Activated T-cell treated with anti-CD3 and anti-CD28 coated beads for 4 hours (primary cell): ENCODE measurements around the gene PIK3R5.
"Not testable (repeated sequence)": the region's sequence is repeated elsewhere in the genome, so short reads cannot be mapped to it uniquely, and the experiment has no call there.

Experiments
- DNase-seq: peaks from one replicate; pipeline ENCODE4 v3.0.0-alpha.2; 2020

The PIK3R5 gene

DNA sequence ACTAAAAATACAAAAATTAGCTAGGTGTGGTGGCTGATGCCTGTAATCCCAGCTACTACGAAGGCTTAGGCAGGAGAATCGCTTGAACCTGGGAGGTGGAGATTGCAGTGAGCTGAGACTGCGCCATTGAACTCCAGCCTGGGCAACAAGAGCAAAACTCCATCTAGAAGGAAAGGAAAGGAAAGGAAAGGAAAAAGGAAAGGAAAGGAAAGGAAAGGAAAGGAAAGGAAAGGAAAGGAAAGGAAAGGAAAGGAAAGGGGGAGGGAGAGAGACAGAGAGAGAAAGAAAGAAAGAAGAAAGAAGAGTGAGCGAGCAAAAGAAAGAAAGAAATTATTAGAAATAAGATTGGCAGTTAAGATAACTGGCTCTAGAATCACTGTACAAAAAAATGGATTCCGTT lies 18.7 kb upstream of the PIK3R5 start:
- DNase-seq, result not testable (repeated sequence)

DNA sequence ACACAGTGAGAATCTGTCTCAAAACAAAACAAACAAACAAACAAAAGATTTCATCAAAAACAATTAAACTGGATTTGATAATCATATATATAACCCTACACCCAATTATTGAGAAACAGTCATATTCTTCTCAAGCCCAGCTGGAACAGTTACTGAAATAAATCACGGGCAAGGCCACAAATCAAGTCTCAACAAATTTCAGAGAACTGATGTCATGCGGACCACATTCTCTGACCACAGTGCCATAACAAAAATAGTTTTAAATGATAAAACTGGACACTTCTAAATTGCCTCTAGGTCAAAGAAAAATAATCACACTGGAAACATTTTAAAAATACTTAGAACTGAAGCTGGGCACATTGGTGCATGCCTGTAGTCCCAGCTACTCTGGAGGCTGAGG lies 15.9 kb upstream of the PIK3R5 start:
- DNase-seq, result no peak

DNA sequence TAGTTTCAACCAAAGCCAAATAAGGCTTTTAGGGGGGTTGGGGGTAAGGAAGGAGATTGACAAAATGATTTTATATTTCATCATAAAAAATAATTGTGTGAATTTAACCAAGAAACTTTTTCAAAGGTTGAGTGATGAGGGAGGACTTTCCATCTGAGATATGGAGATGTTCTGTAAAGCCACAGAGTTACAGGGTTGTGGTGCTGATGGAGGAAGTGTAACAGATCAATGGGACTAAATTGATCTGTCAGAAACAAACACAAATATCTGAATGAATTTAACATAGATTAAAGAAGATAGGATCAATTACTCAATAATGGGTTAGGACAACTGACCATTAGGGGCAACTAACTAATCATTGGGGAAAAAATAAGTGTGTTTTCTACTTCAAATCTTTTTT lies 14.2 kb upstream of the PIK3R5 start:
- DNase-seq, result no peak

DNA sequence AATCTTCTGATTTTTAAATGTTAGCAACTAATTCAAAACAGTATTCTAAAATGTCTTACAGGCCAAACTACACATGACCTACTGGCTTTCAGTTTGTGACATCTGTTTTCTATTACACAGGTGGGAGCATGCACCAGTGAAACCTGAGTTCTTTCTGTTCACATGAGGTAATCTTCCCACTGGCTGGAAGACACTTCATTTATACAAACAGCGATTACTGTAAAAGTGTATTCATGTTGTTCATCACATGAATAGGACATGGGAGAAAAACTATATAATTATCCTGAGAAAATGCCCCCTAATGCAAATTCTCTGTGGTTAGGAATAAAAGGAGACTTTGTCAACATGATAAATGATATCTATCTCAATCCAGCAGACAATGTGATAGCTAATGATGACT lies 11.1 kb upstream of the PIK3R5 start:
- DNase-seq, result no peak

DNA sequence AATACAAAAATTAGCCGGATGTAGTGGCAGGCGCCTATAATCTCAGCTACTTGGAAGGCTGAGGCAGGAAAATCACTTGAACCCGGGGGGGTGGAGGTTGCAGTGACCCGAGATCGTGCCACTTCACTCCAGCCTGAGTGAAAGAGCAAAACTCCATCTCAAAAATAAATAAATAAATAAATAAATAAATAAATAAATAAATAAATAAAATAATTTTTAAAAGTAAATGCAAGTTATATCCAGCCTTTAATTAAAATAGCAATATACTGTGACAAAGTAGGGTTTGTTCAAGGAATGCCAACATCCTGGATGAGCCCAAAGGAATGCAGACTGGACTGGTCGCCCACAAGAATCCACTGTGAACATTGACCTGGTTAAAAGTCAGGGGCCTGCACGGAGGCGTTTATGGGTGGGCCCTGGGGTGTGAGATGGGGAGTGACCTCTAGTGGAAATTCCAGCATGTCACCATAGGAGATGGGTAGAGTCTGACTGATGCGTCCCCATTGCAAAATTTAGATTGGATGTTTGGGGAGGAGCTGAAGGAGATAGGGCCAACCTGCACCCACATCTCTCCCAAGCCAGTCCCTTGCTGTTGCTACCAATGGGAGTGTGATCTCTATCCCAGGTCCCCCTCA lies 9.7 kb upstream of the PIK3R5 start:
- no peak for DNase-seq

DNA sequence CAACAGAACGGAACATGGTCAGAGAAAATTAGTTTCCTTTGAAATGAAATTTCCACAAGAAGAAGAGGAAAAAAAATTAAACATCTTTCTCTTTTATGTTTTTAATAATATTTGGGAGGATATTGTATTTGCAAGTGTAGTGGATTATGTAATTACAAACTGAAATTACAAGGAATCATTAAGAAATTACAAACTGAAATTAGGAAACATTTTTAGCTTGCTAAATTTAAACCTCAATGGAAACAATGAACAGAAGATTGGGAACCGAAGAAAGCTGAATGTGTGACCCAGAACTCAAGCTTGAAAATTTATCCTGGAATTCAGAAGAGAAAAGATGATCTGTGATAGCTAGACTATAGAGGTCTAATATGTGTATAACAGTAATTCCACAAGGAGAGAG lies 4.4 kb upstream of the PIK3R5 start:
- DNase-seq, result no peak

DNA sequence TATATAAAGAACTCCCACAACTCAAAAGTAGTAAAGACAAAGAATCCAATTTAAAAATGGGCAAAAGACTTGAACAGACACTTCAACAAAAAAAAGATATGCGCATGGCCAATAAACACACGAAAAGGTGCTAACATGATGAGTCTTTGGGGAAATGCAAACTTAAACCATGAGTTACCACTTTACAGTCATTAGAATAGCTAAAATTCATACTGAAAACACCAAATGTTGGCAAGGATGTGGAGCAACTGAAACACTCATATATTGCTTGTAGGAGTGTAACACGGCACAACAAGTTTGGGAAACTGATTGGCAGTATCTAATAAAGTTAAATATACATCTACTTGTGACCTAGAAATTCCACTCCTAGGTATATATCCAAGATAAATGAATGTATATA lies 3.0 kb upstream of the PIK3R5 start:
- no peak for DNase-seq

DNA sequence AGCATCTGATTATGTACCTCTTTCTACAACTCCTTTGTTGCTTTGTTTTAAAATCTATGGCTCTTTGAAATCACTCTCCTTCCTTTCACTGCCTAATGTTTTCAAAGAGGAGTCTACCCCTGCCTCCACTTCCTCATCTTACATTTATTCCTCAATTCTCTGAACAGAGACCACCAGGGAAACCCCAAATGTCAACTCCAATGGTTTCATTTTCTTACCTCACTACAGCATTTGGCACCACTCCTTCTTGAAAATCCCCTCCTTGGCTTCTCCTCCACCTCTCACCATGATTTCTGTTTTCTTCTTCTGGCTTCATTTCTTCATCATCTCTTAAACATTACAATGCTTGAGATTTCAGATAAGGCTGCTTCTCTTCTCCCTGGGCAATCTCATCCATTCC lies 2.4 kb upstream of the PIK3R5 start:
- no peak for DNase-seq

DNA sequence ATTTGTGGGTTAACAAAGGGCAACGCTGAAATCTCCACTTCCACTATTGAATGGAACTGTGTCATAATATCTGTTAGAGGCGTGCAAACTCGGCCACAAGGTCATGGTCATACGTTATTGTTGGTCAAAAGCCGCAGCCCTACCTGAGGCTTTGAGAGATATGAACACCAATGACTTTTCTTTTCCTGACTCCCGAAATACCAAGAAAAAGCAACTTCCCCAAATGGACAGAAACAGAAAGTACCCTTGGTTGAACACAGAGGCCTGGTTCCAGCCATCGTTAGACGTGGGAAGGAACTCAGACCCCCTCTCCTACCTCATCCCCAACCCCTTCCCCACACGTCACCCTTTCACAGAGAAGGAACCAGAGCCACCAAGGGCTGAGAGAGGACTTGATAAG lies 1.4 kb upstream of the PIK3R5 start:
- no peak for DNase-seq

DNA sequence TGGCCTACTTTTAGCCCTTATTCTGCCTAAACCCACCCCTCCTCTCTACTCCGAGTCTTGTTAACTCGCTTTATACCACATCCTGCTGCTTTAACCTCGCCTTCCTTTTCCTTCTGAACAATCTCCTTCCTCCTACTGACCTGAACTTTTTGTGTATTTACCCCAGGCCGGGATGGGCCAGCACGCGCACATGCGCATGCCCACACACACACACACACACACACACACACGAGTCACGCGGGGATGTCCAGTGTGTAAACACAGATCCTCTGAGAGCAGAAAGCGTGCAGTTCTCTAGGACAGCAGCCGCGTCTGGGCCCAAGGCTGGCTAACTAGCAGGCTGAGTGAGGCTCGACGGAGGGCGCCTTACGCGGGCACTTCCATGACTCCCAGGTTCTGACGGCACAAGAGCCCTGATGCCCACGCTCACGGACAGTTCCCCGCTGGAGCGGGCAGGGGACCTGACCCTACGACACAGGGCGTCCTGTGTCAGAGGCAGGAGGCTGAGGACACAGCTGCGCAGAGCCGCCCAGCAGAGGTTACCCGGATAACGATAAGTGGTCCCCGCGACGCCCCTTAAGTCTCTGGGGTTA lies 610 bp downstream of the PIK3R5 start:
- peak; percentile 29 for DNase-seq

DNA sequence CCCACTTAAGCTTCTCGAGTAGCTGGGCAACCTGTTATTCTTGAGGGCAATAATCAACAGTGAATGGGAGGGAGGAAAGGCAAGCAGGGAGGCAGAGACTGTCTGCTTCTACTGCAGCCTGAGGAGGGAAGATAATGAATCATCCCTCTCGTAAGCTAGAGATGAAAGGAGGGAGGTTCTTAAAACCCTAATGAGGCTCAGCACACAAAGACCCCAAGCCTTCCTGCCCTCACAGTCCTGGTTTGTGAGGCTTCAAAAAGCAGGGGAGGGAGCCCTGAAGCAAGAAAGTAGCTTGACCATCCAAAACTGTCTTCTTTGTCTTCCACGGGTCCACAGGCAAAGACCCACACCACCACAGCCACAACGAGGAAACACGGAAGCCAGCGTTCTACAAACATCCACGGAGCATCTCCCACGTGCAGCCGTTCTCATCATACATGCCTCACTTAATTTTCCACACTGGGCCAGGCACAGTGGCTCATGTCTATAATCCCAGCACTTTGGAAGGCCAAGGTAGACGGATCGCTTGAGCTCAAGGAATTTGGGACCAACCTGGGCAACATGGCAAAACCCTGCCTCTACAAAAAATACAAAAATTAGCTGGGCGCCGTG lies 1.8 kb downstream of the PIK3R5 start:
- no peak for DNase-seq

DNA sequence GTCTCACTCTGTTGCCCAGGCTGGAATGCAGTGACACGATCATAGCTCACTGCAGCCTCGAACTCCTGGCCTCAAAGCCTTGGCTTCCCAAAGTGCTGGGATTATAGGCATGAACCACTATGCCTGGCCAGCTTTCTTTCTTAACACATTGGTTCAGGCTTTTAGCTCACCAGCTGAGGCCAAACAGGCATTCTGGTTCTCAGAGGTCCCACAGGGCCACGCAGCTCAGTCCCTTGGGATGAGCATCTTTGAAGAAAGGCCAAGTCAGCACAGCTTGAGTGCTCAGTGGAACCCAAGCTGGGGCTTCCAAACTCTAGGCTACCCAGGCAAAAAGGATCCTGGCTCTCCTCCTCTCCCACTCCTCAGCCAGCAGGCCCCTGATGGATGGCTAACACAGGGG lies 2.5 kb downstream of the PIK3R5 start:
- DNase-seq, result no peak

DNA sequence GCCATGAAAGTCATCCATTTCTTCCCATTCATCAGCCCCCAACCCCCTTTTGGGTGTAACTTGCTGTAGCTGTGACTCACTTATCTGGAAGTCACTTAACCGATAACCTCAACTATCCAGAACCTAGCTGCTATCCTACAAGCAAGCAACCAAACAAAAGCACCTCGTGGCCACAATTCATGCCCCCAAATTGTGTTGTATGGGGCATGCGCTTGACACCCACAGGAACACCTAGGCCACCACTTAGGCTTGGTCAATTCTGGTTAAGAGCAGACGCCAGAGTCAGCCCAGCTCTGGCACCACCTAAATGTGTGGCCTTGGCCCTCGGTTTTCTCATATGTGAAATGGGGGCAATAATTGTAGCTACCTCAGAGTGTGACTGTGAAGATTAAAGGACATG lies 3.7 kb downstream of the PIK3R5 start:
- DNase-seq, result no peak

DNA sequence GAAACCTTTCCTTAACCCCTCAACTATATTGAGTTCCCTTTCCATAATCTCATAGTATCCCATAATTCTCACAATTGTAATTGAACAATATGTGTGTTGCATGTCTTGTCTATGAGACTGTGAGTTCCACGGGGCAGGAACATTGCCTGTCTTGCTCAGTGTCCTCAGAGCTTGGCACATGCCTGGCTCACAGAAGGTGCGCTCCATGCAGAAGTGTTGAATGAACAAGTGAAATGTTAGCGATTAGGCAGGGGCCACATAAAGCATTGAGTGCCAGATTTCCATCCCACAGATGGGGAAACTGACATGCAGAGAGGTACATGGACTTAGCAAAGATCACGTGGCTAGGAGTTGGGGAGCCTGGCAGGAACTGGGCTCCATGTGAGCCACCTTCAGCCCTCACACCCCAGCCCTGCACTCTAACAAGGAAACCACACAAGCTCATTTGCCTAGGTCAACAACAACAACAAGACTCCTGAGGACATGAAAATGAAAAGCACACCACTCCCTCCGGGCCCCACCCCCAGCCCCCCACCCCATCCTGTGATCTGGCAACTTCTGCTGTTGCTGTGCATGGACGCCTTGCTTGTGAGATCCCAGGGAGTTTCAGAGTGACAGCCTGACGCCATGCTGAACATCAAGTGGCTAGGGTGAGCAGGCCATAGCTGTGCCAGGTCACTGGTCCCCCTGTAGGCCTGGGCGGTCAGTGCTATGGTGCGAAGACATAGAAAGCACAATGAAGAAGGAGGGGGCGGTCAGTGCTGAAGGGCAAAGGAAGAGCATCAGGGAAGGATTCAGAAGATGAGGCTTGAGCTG lies 5.0 kb downstream of the PIK3R5 start:
- no peak for DNase-seq

DNA sequence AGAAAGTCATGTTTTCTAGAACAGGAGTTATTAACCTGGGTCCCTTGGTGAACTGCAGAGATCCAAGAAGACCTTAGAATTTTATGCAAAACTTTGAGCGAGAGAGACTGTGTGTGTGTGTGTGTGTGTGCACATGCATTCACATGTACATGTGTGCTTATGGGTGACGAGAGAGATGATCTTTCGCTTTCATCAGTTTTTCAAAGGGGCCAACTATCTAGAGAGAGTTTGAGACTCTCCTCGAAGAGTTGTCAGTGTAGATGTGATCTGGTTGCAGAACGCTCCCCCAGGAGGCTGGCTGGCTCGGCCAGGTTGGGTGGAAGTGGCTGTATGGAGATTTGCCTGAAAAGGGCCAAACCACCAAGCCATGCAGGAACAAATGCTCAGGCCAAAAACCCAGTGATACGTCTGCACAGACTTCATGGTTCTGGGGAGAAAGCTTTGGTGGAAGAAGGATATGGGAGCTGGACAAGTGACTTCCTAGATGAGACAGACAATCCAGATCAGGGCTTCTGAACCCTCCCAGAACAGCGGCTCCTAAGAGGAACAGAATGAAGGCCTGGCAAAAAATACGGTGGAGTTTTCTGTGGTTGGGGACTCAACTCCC lies 6.1 kb downstream of the PIK3R5 start:
- no peak for DNase-seq

DNA sequence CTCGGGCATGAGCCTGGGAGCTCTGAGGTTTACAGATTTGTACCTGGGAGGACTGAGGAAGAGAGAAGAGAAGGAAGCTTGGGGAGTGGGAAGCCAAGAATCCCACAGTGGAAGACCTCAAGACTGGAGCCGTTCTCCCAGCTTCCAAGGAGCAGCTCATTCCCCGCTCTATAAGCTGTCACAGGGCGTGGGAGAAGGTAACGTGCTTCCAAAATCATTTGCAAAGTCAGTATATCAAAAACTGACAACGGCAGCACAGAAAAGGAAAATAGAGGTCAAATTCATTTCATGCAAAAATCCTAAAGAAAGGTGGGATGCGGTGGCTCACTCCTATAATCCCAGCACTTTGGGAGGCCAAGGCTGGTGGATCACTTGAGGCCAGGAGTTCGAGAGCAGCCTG lies 7.8 kb downstream of the PIK3R5 start:
- DNase-seq, result no peak

DNA sequence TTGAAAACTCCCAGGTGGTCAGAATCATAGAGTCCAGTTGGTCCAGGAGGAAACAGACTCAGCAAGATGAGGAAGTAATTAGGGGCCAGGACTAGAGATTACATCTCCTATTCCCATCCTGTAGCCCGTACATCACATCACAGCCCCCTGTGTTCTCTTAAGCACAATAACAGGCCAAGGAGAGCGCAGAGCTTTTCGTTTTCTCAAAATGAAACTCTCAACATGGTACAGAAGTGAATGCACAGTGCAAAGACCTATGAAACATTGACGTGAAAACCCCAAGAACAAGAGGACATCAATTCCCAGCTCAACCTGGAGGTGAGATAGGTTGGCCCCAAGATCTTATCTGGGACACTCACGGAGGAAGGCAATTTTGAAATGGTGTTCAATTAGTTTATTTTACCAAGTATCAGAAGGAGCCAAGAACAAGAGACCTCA lies 9.0 kb downstream of the PIK3R5 start:
- DNase-seq, result no peak

DNA sequence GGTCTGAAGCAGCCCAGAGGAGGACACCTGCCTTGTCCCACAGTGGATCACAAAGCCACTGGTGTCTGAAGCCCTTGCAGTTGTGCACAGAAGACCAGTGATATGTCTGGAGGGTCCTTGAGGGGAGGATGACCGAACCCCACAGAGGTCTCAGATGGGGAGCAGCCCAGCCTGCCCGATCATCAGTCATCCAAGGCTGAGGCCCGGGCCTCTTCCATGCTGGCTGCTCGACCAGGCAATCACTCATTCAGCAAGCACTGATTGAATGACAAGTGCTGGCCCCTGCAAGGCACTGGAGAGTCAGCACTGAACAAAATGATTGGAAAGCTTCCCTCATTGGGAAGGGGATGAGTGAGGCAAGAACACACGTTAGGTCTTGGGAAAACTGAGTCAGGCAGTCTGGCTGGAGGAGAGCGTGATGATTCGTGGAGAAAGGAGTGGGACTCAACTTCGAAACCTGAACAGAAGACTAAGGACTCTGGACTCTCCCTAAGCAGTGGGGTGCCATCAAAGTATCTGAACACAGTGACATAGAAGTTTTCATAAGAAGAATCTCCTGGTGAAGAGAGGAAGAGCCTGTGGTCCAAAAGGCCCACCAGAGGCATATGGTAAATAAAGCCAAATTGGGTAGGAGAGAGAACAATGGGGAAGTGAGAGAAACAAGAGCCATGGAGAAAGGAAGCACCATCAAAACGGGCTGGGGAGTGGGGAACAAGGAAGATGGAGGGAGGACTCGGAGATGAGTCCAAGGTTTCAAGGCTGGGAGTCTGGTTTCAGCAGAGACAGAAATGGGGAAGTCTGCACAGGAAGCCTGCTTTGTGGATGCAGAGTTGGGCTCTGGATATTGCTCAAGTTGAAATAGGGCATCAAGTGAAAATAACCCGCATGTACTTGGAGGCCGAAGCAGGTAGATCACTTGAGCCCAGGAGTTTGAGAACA lies 10.2 kb downstream of the PIK3R5 start:
- no peak for DNase-seq

DNA sequence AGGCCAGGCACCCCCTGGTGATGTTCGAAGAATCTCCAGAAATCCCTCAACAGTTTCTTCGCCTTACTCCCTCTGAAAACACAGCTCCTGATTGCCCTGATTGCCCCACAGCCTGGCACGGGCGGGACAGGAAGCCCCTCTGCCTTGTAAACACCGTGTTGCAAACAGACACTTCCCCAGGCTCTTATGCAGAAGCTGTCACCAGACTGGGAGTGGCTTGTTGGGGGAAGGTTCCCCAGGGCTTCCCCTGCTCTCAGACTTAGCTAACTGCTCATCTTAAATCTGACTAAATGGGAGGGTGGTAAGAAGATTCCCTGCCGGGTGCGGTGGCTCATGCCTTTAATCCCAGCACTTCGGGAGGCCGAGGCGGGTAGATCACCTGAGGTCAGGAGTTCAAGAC lies 11.2 kb downstream of the PIK3R5 start:
- DNase-seq, result peak; percentile 50

DNA sequence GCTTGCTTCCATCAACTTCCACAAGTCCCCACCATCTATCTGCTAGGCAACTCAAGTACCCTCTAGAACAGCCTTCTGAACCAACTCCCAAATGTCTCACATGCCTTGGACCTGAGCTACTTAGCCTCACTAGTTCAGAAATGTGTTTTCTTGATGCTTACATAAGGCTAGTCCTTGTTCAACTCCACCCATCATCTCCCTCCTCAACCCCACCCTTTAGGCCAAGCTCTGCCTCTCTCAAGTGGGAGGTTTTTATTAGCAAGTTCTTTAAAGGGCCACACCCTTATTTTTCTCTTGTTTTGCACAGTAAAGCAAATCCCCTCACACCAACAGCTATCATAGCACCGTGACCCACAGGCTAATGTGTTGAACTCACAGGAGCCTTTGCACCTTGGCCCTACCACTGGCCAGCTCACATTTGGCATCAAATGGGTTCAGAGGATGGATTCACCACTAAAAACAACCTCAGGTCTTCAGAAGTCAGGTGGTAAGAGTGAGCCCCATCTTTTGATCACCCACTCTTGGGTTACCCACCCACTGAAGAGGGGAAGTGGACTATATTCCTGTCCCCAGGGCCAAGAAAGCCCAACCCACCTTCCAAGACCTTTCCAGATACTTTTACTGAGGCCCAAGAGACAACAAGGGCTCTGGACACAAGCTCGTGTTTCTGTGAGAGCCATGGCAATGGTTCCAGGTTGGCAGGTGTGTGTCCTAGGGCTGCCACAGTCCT lies 12.2 kb downstream of the PIK3R5 start:
- no peak for DNase-seq

DNA sequence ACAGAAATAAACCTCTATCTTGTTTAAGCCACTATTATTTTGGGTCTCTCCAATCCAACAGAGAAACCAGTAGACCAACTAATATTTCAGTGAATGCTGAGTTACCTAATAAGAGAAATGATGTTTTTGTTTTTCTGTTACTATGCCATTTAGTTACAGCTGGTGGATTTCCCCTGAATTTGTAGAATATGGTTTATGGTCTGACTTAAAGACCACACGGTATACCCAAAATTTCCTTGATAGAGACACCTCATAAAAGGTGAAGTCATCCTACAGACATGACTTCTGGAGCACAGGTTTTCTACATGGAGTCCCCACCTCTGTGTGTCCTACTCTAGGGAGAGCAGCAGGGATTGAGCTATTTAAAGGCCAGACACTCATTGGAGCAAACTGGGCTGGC lies 13.3 kb downstream of the PIK3R5 start:
- DNase-seq, result no peak

DNA sequence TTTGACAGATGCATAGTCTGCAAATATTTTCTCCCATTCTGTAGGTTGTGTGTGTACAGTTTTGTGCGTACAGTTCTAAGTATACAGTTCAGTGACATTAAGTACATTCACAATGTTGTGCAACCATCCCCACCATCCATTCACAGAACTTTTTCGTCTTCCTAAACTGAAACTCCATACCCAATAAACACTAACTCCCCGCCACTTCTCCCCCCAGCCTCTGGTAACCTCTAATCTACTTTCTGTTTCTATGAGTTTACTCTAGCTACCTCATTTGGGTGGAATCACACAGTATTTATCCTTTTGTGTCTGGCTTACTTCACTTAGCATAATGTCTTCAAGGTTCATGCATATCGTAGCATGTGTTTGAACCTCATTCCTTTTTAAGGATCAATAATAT lies 14.3 kb downstream of the PIK3R5 start:
- DNase-seq, result no peak
